Skeletal muscle satellite cell (primary cell): Measurements from ENCODE around the gene HOXA3.

Source experiments
- H3K27me3 ChIP-seq: 2 replicates; pipeline ENCODE4 v1.7.0; 2013; ENCODE audit warnings: low read length; ENCODE audit not compliant: control insufficient read depth, insufficient read depth
- H3K36me3 ChIP-seq: 2 replicates; pipeline ENCODE4 v1.7.0; 2013; ENCODE audit warnings: mild to moderate bottlenecking, control low read depth, low read length; ENCODE audit not compliant: insufficient read depth
- H3K4me1 ChIP-seq: 2 replicates; pipeline ENCODE4 v1.7.0; 2013; ENCODE audit warnings: low read length; ENCODE audit not compliant: control insufficient read depth, insufficient read depth
- H3K4me2 ChIP-seq: 2 replicates; pipeline ENCODE4 v1.7.0; 2013; ENCODE audit warnings: mild to moderate bottlenecking, low read length
- H3K4me3 ChIP-seq: 2 replicates; pipeline ENCODE4 v1.7.0; 2013; ENCODE audit warnings: low read length
- H3K9ac ChIP-seq: 2 replicates; pipeline ENCODE4 v1.7.0; 2013; ENCODE audit warnings: mild to moderate bottlenecking, low read depth, low read length, moderate library complexity
- H3K9me3 ChIP-seq: replicated peaks from 2 replicates; pipeline ENCODE4 v1.7.0; 2013; ENCODE audit warnings: mild to moderate bottlenecking, control low read depth, low read length

The HOXA3 gene

GRCh38 chr7:27173956-27174873 is 21.8 kb upstream of the HOXA3 start, which contains the start of gene HOXA10:
TSS of gene HOXA10 (minus strand) at chr7:27174320. CDS start at chr7:27174306, 14 bp downstream.
- Histone ChIP-seq H3K9me3 (no peaks in the 10 kb centered on the region), H3K27me3 (no peaks in the 10 kb centered on the region), H3K9ac (peak within 1 kb of the TSS; percentile 97), H3K4me2 (peak within 1 kb of the TSS; percentile 98), H3K4me3 (peak within 1 kb of the TSS; percentile 88), H3K36me3 (peaks cover 19% of the 10 kb centered on the region), H3K4me1 (peaks cover 48% of the 10 kb centered on the region)

GRCh38 chr7:27173511-27173955 is 21.1 kb upstream of the HOXA3 start:
- Histone ChIP-seq H3K27me3 (no peaks in the 10 kb centered on the region), H3K36me3 (peaks cover 19% of the 10 kb centered on the region), H3K9ac (peak overlapping the region; percentile 97), H3K9me3 (no peaks in the 10 kb centered on the region), H3K4me2 (peak overlapping the region; percentile 98), H3K4me1 (peaks cover 52% of the 10 kb centered on the region), H3K4me3 (peak overlapping the region; percentile 88)

GRCh38 chr7:27172823-27173510 is 20.6 kb upstream of the HOXA3 start:
- Histone ChIP-seq H3K9me3 (no peaks in the 10 kb centered on the region), H3K4me3 (peak overlapping the region; percentile 88), H3K36me3 (peaks cover 19% of the 10 kb centered on the region), H3K4me2 (peak overlapping the region; percentile 98), H3K27me3 (no peaks in the 10 kb centered on the region), H3K4me1 (peaks cover 58% of the 10 kb centered on the region), H3K9ac (peak overlapping the region; percentile 97)

- peak overlapping the region; percentile 97 for H3K9ac ChIP-seq
- no peaks in the 10 kb centered on the region for H3K9me3 ChIP-seq
- peaks cover 19% of the 10 kb centered on the region for H3K36me3 ChIP-seq
- H3K4me3 ChIP-seq = peak overlapping the region; percentile 88
- H3K27me3 ChIP-seq = no peaks in the 10 kb centered on the region
- H3K4me2 ChIP-seq = peak overlapping the region; percentile 98
- peaks cover 58% of the 10 kb centered on the region for H3K4me1 ChIP-seq
Measured at GRCh38 chr7:27172315-27172774, 20.0 kb upstream of the HOXA3 start.

GRCh38 chr7:27171637-27172314 is 19.4 kb upstream of the HOXA3 start:
- H3K9me3 ChIP-seq = no peaks in the 10 kb centered on the region
- H3K4me2 ChIP-seq = peak overlapping the region; percentile 98
- H3K4me1 ChIP-seq = peaks cover 57% of the 10 kb centered on the region
- H3K36me3 ChIP-seq = peaks cover 19% of the 10 kb centered on the region
- H3K27me3 ChIP-seq = no peaks in the 10 kb centered on the region
- H3K9ac ChIP-seq = peak overlapping the region; percentile 97
- H3K4me3 ChIP-seq = peak overlapping the region; percentile 88

GRCh38 chr7:27171325-27171636 is 18.9 kb upstream of the HOXA3 start:
- Histone ChIP-seq H3K4me3 (peak overlapping the region; percentile 88), H3K27me3 (no peaks in the 10 kb centered on the region), H3K4me1 (peaks cover 57% of the 10 kb centered on the region), H3K9ac (peak overlapping the region; percentile 97), H3K36me3 (peaks cover 17% of the 10 kb centered on the region), H3K4me2 (peak overlapping the region; percentile 98), H3K9me3 (no peaks in the 10 kb centered on the region)

GRCh38 chr7:27170426-27171324 is 18.3 kb upstream of the HOXA3 start:
- Histone ChIP-seq H3K4me2 (peak overlapping the region; percentile 98), H3K4me3 (peak overlapping the region; percentile 88), H3K4me1 (peaks cover 55% of the 10 kb centered on the region), H3K36me3 (peaks cover 13% of the 10 kb centered on the region), H3K27me3 (no peaks in the 10 kb centered on the region), H3K9ac (peak overlapping the region; percentile 97), H3K9me3 (no peaks in the 10 kb centered on the region)

GRCh38 chr7:27169658-27170425 is 17.5 kb upstream of the HOXA3 start:
- Histone ChIP-seq H3K9ac (peak overlapping the region; percentile 97), H3K4me1 (peaks cover 47% of the 10 kb centered on the region), H3K4me3 (peak overlapping the region; percentile 88), H3K9me3 (no peaks in the 10 kb centered on the region), H3K4me2 (peak overlapping the region; percentile 98), H3K27me3 (no peaks in the 10 kb centered on the region), H3K36me3 (peaks cover 13% of the 10 kb centered on the region)

- Histone ChIP-seq H3K4me3 (peak overlapping the region; percentile 88), H3K27me3 (no peaks in the 10 kb centered on the region), H3K4me1 (peaks cover 41% of the 10 kb centered on the region), H3K36me3 (peaks cover 16% of the 10 kb centered on the region), H3K9me3 (no peaks in the 10 kb centered on the region), H3K9ac (peak overlapping the region; percentile 97), H3K4me2 (peak overlapping the region; percentile 98)
Measured at GRCh38 chr7:27168265-27168947, 16.0 kb upstream of the HOXA3 start.

- Histone ChIP-seq H3K4me1 (peaks cover 41% of the 10 kb centered on the region), H3K9ac (peak overlapping the region; percentile 97), H3K4me3 (peak overlapping the region; percentile 88), H3K27me3 (no peaks in the 10 kb centered on the region), H3K36me3 (peaks cover 21% of the 10 kb centered on the region), H3K4me2 (peak overlapping the region; percentile 98), H3K9me3 (no peaks in the 10 kb centered on the region)
Measured at GRCh38 chr7:27167916-27168264, 15.5 kb upstream of the HOXA3 start.
